Measurements from ENCODE around the gene CRISPLD2. TPM values are rescaled to one million over a fixed set of nuclear protein-coding genes. Genes with fewer than 3 reads are reported as not detected.

The CRISPLD2 gene
- polyA plus RNA-seq, 2 donors: 3.7 to 8.8 TPM

DNA sequence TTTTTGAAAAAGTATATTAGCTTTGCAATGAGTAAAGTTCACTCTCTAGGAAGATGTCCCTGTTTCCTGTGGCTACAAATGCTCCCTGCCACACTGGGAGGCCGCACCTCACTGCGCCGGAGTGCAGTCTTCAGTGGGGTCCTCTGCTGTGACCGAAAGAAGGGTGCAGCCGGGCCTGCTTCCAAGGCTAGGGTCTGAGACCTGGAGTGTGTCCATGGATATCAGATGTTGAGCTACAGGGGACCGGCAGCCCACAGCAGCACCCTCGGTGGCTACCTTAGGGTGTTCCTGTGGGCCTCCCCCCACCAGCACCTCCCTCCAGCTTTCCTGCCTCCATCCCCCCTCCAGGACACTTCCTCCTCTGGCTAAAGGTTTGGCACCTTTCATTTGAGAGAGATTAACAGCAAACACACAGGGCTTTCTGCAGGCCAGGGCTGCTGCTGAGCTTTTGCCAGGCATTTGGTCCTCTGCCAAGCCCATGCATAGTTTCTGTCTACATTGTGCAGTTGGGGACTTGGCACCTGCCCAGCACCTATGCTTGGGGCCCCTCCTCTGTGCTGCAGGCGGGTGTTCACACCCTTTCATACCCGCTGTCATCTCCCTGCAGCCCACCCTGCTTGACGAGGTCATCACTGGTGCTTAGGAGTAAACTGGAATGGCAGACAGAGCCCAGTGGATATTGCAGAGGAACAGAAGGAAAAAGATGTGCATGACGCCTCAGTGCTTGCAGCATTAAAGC lies 33.8 kb upstream of the CRISPLD2 start:
- H3K27ac ChIP-seq (ENCODE audit: low read depth in 2 of 2, low read length in 1 of 2): peak overlapping the region in 1 of 2 donors; percentile 0
- 40 to 47% methylated on average over 11 of the region's 11 CpGs for WGBS, 2 donors
- no peaks in the 10 kb centered on the region for H3K9me3 ChIP-seq (ENCODE audit: control insufficient read depth in 2 of 2, insufficient read depth in 1 of 2, low read depth in 1 of 2, low read length in 1 of 2)
- H3K27me3 ChIP-seq (ENCODE audit: control insufficient read depth in 1 of 2, insufficient read depth in 2 of 2, low read length in 2 of 2): no peaks in the 10 kb centered on the region
- H3K36me3 ChIP-seq (ENCODE audit: control insufficient read depth in 2 of 2, insufficient read depth in 2 of 2, low read length in 1 of 2): peaks cover 0 to 3% of the 10 kb centered on the region in 2 donors
- H3K4me3 ChIP-seq (ENCODE audit: low read depth in 1 of 2, low read length in 2 of 2): no peak overlapping the region
- peaks cover 5 to 10% of the 10 kb centered on the region in 2 donors for H3K4me1 ChIP-seq (ENCODE audit: control insufficient read depth in 2 of 2, insufficient read depth in 2 of 2, low read length in 1 of 2)

DNA sequence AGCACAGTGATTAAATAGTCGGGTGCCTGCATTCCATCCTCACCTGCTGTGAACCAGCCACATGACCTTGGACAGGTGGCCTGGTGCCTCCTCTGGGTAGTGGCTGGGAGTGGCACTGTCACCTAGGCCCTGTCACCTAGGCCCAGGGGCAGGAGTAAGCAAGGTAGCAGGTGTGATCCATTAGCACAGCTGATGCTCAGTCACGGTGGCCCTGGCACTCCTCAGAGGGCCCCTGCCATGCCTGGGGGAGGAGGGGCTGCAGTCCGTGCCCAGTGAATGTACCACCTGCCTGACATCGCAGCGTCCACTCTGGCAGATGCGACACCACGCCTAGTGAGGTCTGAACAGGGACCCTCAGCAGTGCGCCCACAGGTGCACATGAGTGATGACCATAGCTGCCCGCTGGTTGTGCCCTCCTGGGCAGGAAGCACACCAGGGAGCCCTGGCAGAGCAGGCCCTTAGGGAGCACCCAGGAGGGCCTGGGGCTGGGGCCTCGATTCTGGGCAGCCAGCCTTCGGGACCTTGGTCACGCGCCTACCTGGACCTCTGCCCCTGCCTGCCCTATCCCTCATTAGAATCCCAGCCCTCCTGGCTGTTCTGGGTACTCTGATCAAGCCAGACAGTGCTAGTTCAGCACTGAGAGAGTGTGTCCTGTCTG lies 33.1 kb upstream of the CRISPLD2 start:
- no peaks in the 10 kb centered on the region for H3K9me3 ChIP-seq (ENCODE audit: control insufficient read depth in 2 of 2, insufficient read depth in 1 of 2, low read depth in 1 of 2, low read length in 1 of 2)
- no peak overlapping the region for H3K4me3 ChIP-seq (ENCODE audit: low read depth in 1 of 2, low read length in 2 of 2)
- no peak overlapping the region for H3K27ac ChIP-seq (ENCODE audit: low read depth in 2 of 2, low read length in 1 of 2)
- H3K36me3 ChIP-seq (ENCODE audit: control insufficient read depth in 2 of 2, insufficient read depth in 2 of 2, low read length in 1 of 2): peaks cover 0 to 3% of the 10 kb centered on the region in 2 donors
- no peaks in the 10 kb centered on the region for H3K27me3 ChIP-seq (ENCODE audit: control insufficient read depth in 1 of 2, insufficient read depth in 2 of 2, low read length in 2 of 2)
- H3K4me1 ChIP-seq (ENCODE audit: control insufficient read depth in 2 of 2, insufficient read depth in 2 of 2, low read length in 1 of 2): peaks cover 5 to 10% of the 10 kb centered on the region in 2 donors
- 70 to 71% methylated on average over 13 of the region's 13 CpGs for WGBS, 2 donors

DNA sequence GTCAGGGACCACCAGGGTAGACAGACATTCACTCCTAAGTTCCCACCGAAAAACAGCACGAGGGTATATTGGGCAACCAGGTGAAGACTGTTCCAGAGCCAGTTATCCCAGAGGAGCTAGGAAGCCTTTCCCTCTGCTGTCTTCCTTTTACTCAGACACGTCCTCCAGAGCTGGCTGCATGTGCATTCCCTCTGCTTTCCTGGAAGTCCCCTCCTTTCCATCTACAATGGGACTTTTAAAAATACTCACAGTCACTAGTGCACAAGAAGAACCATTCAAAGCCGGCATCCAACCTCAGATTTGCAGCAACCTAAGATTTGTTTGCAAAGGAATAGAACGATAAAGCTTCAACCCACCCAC lies 32.5 kb upstream of the CRISPLD2 start:
- peaks cover 0 to 3% of the 10 kb centered on the region in 2 donors for H3K36me3 ChIP-seq (ENCODE audit: control insufficient read depth in 2 of 2, insufficient read depth in 2 of 2, low read length in 1 of 2)
- H3K27me3 ChIP-seq (ENCODE audit: control insufficient read depth in 1 of 2, insufficient read depth in 2 of 2, low read length in 2 of 2): no peaks in the 10 kb centered on the region
- H3K4me1 ChIP-seq (ENCODE audit: control insufficient read depth in 2 of 2, insufficient read depth in 2 of 2, low read length in 1 of 2): peaks cover 5 to 10% of the 10 kb centered on the region in 2 donors
- WGBS, 2 donors: 56 to 59% methylated on average over 5 of the region's 5 CpGs
- H3K27ac ChIP-seq (ENCODE audit: low read depth in 2 of 2, low read length in 1 of 2): no peak overlapping the region
- no peak overlapping the region for H3K4me3 ChIP-seq (ENCODE audit: low read depth in 1 of 2, low read length in 2 of 2)
- no peaks in the 10 kb centered on the region for H3K9me3 ChIP-seq (ENCODE audit: control insufficient read depth in 2 of 2, insufficient read depth in 1 of 2, low read depth in 1 of 2, low read length in 1 of 2)

DNA sequence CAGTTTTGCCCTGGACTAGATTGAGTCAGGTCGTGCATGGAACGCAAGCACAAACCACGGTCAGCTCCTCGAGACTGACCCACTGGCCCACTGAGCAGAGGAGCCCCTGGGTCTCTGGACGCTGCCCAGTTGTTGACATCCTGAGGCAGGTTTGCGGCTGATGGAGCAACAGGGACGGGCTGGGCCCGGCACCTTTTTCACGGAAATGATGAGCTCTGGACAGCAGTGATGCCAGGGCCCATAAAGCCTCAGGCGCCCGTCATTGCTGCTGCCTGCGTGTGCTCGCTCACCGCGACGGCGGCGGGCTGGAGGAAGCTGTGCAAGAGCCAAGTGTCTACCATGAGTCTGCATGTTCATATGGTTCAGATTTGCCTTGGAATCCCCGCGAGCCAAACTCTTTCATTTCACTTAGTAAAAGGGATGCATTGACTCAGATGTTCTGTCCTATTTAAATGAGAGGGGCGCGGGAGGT lies 30.8 kb upstream of the CRISPLD2 start:
- Histone ChIP-seq H3K4me1 (ENCODE audit: control insufficient read depth in 2 of 2, insufficient read depth in 2 of 2, low read length in 1 of 2) (peaks cover 5 to 10% of the 10 kb centered on the region in 2 donors), H3K36me3 (ENCODE audit: control insufficient read depth in 2 of 2, insufficient read depth in 2 of 2, low read length in 1 of 2) (peaks cover 0 to 3% of the 10 kb centered on the region in 2 donors), H3K9me3 (ENCODE audit: control insufficient read depth in 2 of 2, insufficient read depth in 1 of 2, low read depth in 1 of 2, low read length in 1 of 2) (no peaks in the 10 kb centered on the region), H3K4me3 (ENCODE audit: low read depth in 1 of 2, low read length in 2 of 2) (no peak overlapping the region), H3K27me3 (ENCODE audit: control insufficient read depth in 1 of 2, insufficient read depth in 2 of 2, low read length in 2 of 2) (no peaks in the 10 kb centered on the region), H3K27ac (ENCODE audit: low read depth in 2 of 2, low read length in 1 of 2) (no peak overlapping the region)
- 87 to 88% methylated on average over 22 of the region's 22 CpGs for WGBS, 2 donors

DNA sequence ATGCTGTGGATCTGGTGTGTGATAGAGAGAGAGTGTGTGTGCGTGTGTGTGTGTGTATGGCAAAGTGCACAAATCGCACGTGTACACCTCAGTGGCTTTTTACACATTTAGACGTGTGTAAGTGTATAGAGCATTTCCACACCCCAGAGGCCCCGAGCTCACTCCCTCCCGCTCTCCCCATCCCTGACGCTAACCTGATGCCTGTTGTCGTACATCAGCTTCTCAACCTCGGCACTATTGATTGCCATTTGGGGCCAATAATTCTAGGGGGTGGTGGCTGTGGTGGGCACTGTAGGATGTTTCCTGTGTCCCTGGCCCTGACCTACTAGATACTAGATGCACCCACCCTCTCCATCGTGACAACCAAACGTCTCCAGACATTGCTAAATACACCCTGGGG lies 30.4 kb upstream of the CRISPLD2 start:
- Histone ChIP-seq H3K27me3 (ENCODE audit: control insufficient read depth in 1 of 2, insufficient read depth in 2 of 2, low read length in 2 of 2) (no peaks in the 10 kb centered on the region), H3K36me3 (ENCODE audit: control insufficient read depth in 2 of 2, insufficient read depth in 2 of 2, low read length in 1 of 2) (peaks cover 0 to 3% of the 10 kb centered on the region in 2 donors), H3K27ac (ENCODE audit: low read depth in 2 of 2, low read length in 1 of 2) (no peak overlapping the region), H3K4me3 (ENCODE audit: low read depth in 1 of 2, low read length in 2 of 2) (no peak overlapping the region), H3K4me1 (ENCODE audit: control insufficient read depth in 2 of 2, insufficient read depth in 2 of 2, low read length in 1 of 2) (peaks cover 5 to 10% of the 10 kb centered on the region in 2 donors), H3K9me3 (ENCODE audit: control insufficient read depth in 2 of 2, insufficient read depth in 1 of 2, low read depth in 1 of 2, low read length in 1 of 2) (no peaks in the 10 kb centered on the region)
- 83 to 84% methylated on average over 11 of the region's 11 CpGs for WGBS, 2 donors

DNA sequence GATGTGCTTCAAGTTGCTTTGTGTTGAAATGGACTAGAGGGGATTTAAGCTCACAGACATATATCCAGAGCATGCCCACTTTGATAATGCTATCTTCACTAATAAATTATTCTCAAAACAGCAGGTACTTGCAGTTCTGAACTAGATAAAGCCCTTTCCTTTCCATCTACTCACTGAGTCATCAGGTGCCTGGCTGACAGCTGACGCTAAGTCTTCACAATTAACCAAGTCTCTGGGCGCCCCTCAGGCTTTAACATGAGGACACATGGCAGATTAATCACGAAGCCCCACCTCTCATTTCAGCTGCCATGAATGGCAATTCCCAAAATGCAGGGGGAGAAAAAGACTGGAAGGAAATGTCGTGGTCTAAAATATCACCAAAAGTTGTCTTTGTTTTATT lies 29.5 kb upstream of the CRISPLD2 start:
- H3K4me1 ChIP-seq (ENCODE audit: control insufficient read depth in 2 of 2, insufficient read depth in 2 of 2, low read length in 1 of 2): peaks cover 4 to 10% of the 10 kb centered on the region in 2 donors
- peaks cover 0 to 3% of the 10 kb centered on the region in 2 donors for H3K36me3 ChIP-seq (ENCODE audit: control insufficient read depth in 2 of 2, insufficient read depth in 2 of 2, low read length in 1 of 2)

DNA sequence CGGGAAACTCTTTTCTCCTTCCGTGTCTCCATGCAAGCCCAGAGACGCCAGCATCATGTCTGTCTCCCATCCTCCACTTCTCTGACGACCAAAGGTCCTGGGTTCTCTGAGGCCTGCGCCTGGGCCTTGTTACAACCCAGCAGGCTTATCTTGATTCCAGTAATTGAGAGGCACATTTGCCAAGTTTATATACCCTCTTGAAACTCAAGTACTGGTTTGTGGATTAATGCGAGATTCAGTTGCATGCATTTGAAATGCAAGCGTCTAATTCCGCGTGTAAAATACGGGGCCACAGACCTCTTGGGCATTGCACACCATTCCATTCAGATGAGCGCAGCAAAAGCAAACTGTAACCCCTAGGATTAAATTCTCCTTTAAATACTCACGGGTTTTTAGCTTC lies 28.7 kb upstream of the CRISPLD2 start:
- Histone ChIP-seq H3K36me3 (ENCODE audit: control insufficient read depth in 2 of 2, insufficient read depth in 2 of 2, low read length in 1 of 2) (peaks cover 0 to 3% of the 10 kb centered on the region in 2 donors), H3K9me3 (ENCODE audit: control insufficient read depth in 2 of 2, insufficient read depth in 1 of 2, low read depth in 1 of 2, low read length in 1 of 2) (no peaks in the 10 kb centered on the region), H3K4me3 (ENCODE audit: low read depth in 1 of 2, low read length in 2 of 2) (no peak overlapping the region), H3K4me1 (ENCODE audit: control insufficient read depth in 2 of 2, insufficient read depth in 2 of 2, low read length in 1 of 2) (peaks cover 0 to 7% of the 10 kb centered on the region in 2 donors), H3K27me3 (ENCODE audit: control insufficient read depth in 1 of 2, insufficient read depth in 2 of 2, low read length in 2 of 2) (no peaks in the 10 kb centered on the region), H3K27ac (ENCODE audit: low read depth in 2 of 2, low read length in 1 of 2) (no peak overlapping the region)
- 74 to 82% methylated on average over 12 of the region's 12 CpGs for WGBS, 2 donors

More for the DNA sequence above, 29.5 kb upstream of the CRISPLD2 start:
- WGBS, 2 donors: 86 to 88% methylated on average over 4 of the region's 4 CpGs
- no peaks in the 10 kb centered on the region for H3K9me3 ChIP-seq (ENCODE audit: control insufficient read depth in 2 of 2, insufficient read depth in 1 of 2, low read depth in 1 of 2, low read length in 1 of 2)
- no peak overlapping the region for H3K4me3 ChIP-seq (ENCODE audit: low read depth in 1 of 2, low read length in 2 of 2)
- H3K27me3 ChIP-seq (ENCODE audit: control insufficient read depth in 1 of 2, insufficient read depth in 2 of 2, low read length in 2 of 2): no peaks in the 10 kb centered on the region
- H3K27ac ChIP-seq (ENCODE audit: low read depth in 2 of 2, low read length in 1 of 2): no peak overlapping the region

DNA sequence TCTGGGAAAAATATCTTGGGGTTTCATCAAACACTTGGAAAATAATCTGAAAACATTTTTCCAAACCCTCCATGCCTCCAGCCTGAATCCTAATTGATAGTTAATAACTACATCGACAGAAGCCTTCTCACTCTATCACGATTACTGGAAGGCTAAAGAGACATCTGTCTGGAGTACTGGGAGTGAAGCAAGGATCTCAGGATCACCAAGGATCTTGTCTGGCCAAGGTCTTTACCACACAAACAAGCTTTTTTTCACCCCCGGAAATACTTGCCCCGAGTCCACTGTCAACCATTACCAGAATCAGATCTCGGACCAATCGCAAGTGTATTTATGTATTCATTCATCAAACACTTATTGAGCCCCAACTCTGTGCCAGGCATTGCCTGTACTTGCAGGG lies 28.3 kb upstream of the CRISPLD2 start:
- H3K27me3 ChIP-seq (ENCODE audit: control insufficient read depth in 1 of 2, insufficient read depth in 2 of 2, low read length in 2 of 2): no peaks in the 10 kb centered on the region
- no peak overlapping the region for H3K27ac ChIP-seq (ENCODE audit: low read depth in 2 of 2, low read length in 1 of 2)
- H3K4me1 ChIP-seq (ENCODE audit: control insufficient read depth in 2 of 2, insufficient read depth in 2 of 2, low read length in 1 of 2): peaks cover 0 to 5% of the 10 kb centered on the region in 2 donors
- 80 to 85% methylated on average over 6 of the region's 6 CpGs for WGBS, 2 donors
- no peaks in the 10 kb centered on the region for H3K9me3 ChIP-seq (ENCODE audit: control insufficient read depth in 2 of 2, insufficient read depth in 1 of 2, low read depth in 1 of 2, low read length in 1 of 2)
- H3K36me3 ChIP-seq (ENCODE audit: control insufficient read depth in 2 of 2, insufficient read depth in 2 of 2, low read length in 1 of 2): peaks cover 0 to 3% of the 10 kb centered on the region in 2 donors
- no peak overlapping the region for H3K4me3 ChIP-seq (ENCODE audit: low read depth in 1 of 2, low read length in 2 of 2)

DNA sequence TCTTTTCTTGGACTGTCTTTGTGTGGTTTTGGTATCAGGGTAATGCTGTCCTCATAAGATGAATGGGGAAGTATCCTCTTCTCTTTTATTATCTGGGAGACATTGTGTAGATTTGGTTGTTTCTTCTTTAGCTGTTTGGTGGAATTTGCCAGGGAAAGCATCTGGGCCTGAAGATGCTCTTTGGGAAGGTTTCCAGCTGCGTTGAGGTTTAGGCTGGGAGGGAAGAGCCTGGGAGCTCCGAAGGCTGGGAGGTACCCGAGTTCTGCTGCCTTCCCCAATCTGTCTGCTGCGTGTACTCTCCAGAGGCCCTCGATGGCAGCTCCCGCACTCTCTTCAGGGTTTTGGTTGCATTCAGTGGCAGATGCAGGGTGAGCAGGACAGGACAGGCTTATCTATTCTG lies 25.6 kb upstream of the CRISPLD2 start:
- H3K36me3 ChIP-seq (ENCODE audit: control insufficient read depth in 2 of 2, insufficient read depth in 2 of 2, low read length in 1 of 2): no peaks in the 10 kb centered on the region
- peak overlapping the region; percentile 63 to 81 for H3K27ac ChIP-seq (ENCODE audit: low read depth in 2 of 2, low read length in 1 of 2)
- no peaks in the 10 kb centered on the region for H3K27me3 ChIP-seq (ENCODE audit: control insufficient read depth in 1 of 2, insufficient read depth in 2 of 2, low read length in 2 of 2)
- 77 to 78% methylated on average over 6 of the region's 6 CpGs for WGBS, 2 donors
- H3K9me3 ChIP-seq (ENCODE audit: control insufficient read depth in 2 of 2, insufficient read depth in 1 of 2, low read depth in 1 of 2, low read length in 1 of 2): no peaks in the 10 kb centered on the region
- no peak overlapping the region for H3K4me3 ChIP-seq (ENCODE audit: low read depth in 1 of 2, low read length in 2 of 2)
- no peaks in the 10 kb centered on the region for H3K4me1 ChIP-seq (ENCODE audit: control insufficient read depth in 2 of 2, insufficient read depth in 2 of 2, low read length in 1 of 2)
